Upper lobe of left lung (tissue), 4 donors: ENCODE measurements around the gene ALAD.

Source experiments
- CTCF ChIP-seq, 6 experiments: fragments of 450-650 bp in 4 of 6; fragments of 200-600 bp in 2 of 6; sonication (generic) in 2 of 6; IDR thresholded peaks; one replicate each; pipeline ENCODE4 v1.5.1; 2016 to 2019; ENCODE audit warnings: antibody characterized with exemption in 6 of 6
- EP300 ChIP-seq, 4 donors: sonication (generic); formaldehyde crosslinking; IDR thresholded peaks; one replicate each; pipeline ENCODE4 v1.5.1; 2017; ENCODE audit warnings: antibody characterized with exemption in 4 of 4, control low read depth in 2 of 4

- TF ChIP-seq CTCF (IDR thresholded peaks at IDR 0.05) (no peak), EP300 (IDR thresholded peaks at IDR 0.05) (no peak)
Observed at GRCh38 chr9:113370806-113371325, 30.2 kb downstream of the ALAD start.
